Measurements from ENCODE around the gene PLCL2.

The PLCL2 gene

GRCh38 chr3:17045705-17046104, 160.9 kb downstream of the PLCL2 start:
- Histone ChIP-seq H3K4me3 (ENCODE audit: low read length) (no peak overlapping the region), H3K27me3 (ENCODE audit: control insufficient read depth, insufficient read depth, low read length) (no peaks in the 10 kb centered on the region), H3K9ac (ENCODE audit: low read length) (no peak overlapping the region), H3K9me3 (ENCODE audit: control insufficient read depth, low read depth, low read length) (no peaks in the 10 kb centered on the region), H3K36me3 (ENCODE audit: control insufficient read depth, low read depth, low read length) (no peaks in the 10 kb centered on the region), H3K4me1 (ENCODE audit: control insufficient read depth, low read depth, low read length) (peaks cover 24% of the 10 kb centered on the region), H3K27ac (ENCODE audit: low read length) (no peak overlapping the region)

- Histone ChIP-seq H3K9me3 (ENCODE audit: control insufficient read depth, low read depth, low read length) (no peaks in the 10 kb centered on the region), H3K27me3 (ENCODE audit: control insufficient read depth, insufficient read depth, low read length) (no peaks in the 10 kb centered on the region), H3K36me3 (ENCODE audit: control insufficient read depth, low read depth, low read length) (no peaks in the 10 kb centered on the region), H3K4me1 (ENCODE audit: control insufficient read depth, low read depth, low read length) (peaks cover 24% of the 10 kb centered on the region), H3K9ac (ENCODE audit: low read length) (no peak overlapping the region), H3K4me3 (ENCODE audit: low read length) (no peak overlapping the region), H3K27ac (ENCODE audit: low read length) (no peak overlapping the region)
Measured at GRCh38 chr3:17046623-17047022, 161.9 kb downstream of the PLCL2 start.

- no peak overlapping the region for H3K27ac ChIP-seq (ENCODE audit: low read length)
- no peak overlapping the region for H3K9ac ChIP-seq (ENCODE audit: low read length)
Measured at GRCh38 chr3:17047162-17047561, 162.4 kb downstream of the PLCL2 start.

GRCh38 chr3:17047894-17048293, 163.1 kb downstream of the PLCL2 start:
- Histone ChIP-seq H3K36me3 (ENCODE audit: control insufficient read depth, low read depth, low read length) (no peaks in the 10 kb centered on the region), H3K4me3 (ENCODE audit: low read length) (no peak overlapping the region), H3K27ac (ENCODE audit: low read length) (no peak overlapping the region), H3K4me1 (ENCODE audit: control insufficient read depth, low read depth, low read length) (peaks cover 24% of the 10 kb centered on the region), H3K9ac (ENCODE audit: low read length) (no peak overlapping the region), H3K9me3 (ENCODE audit: control insufficient read depth, low read depth, low read length) (no peaks in the 10 kb centered on the region), H3K27me3 (ENCODE audit: control insufficient read depth, insufficient read depth, low read length) (no peaks in the 10 kb centered on the region)

More at GRCh38 chr3:17047162-17047561, 162.4 kb downstream of the PLCL2 start:
- peaks cover 24% of the 10 kb centered on the region for H3K4me1 ChIP-seq (ENCODE audit: control insufficient read depth, low read depth, low read length)
- no peaks in the 10 kb centered on the region for H3K27me3 ChIP-seq (ENCODE audit: control insufficient read depth, insufficient read depth, low read length)
- no peaks in the 10 kb centered on the region for H3K36me3 ChIP-seq (ENCODE audit: control insufficient read depth, low read depth, low read length)
- H3K4me3 ChIP-seq (ENCODE audit: low read length): no peak overlapping the region
- no peaks in the 10 kb centered on the region for H3K9me3 ChIP-seq (ENCODE audit: control insufficient read depth, low read depth, low read length)

GRCh38 chr3:17050071-17050470, 165.3 kb downstream of the PLCL2 start:
- H3K27me3 ChIP-seq (ENCODE audit: control insufficient read depth, insufficient read depth, low read length): no peaks in the 10 kb centered on the region
- no peak overlapping the region for H3K9ac ChIP-seq (ENCODE audit: low read length)
- H3K4me1 ChIP-seq (ENCODE audit: control insufficient read depth, low read depth, low read length): peaks cover 24% of the 10 kb centered on the region
- H3K4me3 ChIP-seq (ENCODE audit: low read length): no peak overlapping the region
- H3K36me3 ChIP-seq (ENCODE audit: control insufficient read depth, low read depth, low read length): no peaks in the 10 kb centered on the region
- no peak overlapping the region for H3K27ac ChIP-seq (ENCODE audit: low read length)
- no peaks in the 10 kb centered on the region for H3K9me3 ChIP-seq (ENCODE audit: control insufficient read depth, low read depth, low read length)

- no peak overlapping the region for H3K9ac ChIP-seq (ENCODE audit: low read length)
Measured at GRCh38 chr3:17050506-17050905, 165.8 kb downstream of the PLCL2 start.

GRCh38 chr3:17052363-17052762, 167.6 kb downstream of the PLCL2 start:
- Histone ChIP-seq H3K4me1 (ENCODE audit: control insufficient read depth, low read depth, low read length) (peaks cover 6% of the 10 kb centered on the region), H3K9me3 (ENCODE audit: control insufficient read depth, low read depth, low read length) (no peaks in the 10 kb centered on the region), H3K27me3 (ENCODE audit: control insufficient read depth, insufficient read depth, low read length) (no peaks in the 10 kb centered on the region), H3K27ac (ENCODE audit: low read length) (no peak overlapping the region), H3K4me3 (ENCODE audit: low read length) (no peak overlapping the region), H3K9ac (ENCODE audit: low read length) (no peak overlapping the region), H3K36me3 (ENCODE audit: control insufficient read depth, low read depth, low read length) (no peaks in the 10 kb centered on the region)

More at GRCh38 chr3:17050506-17050905, 165.8 kb downstream of the PLCL2 start:
- H3K27me3 ChIP-seq (ENCODE audit: control insufficient read depth, insufficient read depth, low read length): no peaks in the 10 kb centered on the region
- H3K36me3 ChIP-seq (ENCODE audit: control insufficient read depth, low read depth, low read length): no peaks in the 10 kb centered on the region
- H3K4me3 ChIP-seq (ENCODE audit: low read length): no peak overlapping the region
- H3K4me1 ChIP-seq (ENCODE audit: control insufficient read depth, low read depth, low read length): peaks cover 24% of the 10 kb centered on the region
- no peak overlapping the region for H3K27ac ChIP-seq (ENCODE audit: low read length)
- no peaks in the 10 kb centered on the region for H3K9me3 ChIP-seq (ENCODE audit: control insufficient read depth, low read depth, low read length)

- H3K4me3 ChIP-seq (ENCODE audit: low read length): no peak overlapping the region
- H3K9me3 ChIP-seq (ENCODE audit: control insufficient read depth, low read depth, low read length): no peaks in the 10 kb centered on the region
- H3K4me1 ChIP-seq (ENCODE audit: control insufficient read depth, low read depth, low read length): no peaks in the 10 kb centered on the region
- H3K36me3 ChIP-seq (ENCODE audit: control insufficient read depth, low read depth, low read length): no peaks in the 10 kb centered on the region
- H3K27me3 ChIP-seq (ENCODE audit: control insufficient read depth, insufficient read depth, low read length): no peaks in the 10 kb centered on the region
- H3K9ac ChIP-seq (ENCODE audit: low read length): no peak overlapping the region
- no peak overlapping the region for H3K27ac ChIP-seq (ENCODE audit: low read length)
Measured at GRCh38 chr3:17054301-17054981, 169.7 kb downstream of the PLCL2 start.

- Histone ChIP-seq H3K9ac (ENCODE audit: low read length) (no peak overlapping the region), H3K36me3 (ENCODE audit: control insufficient read depth, low read depth, low read length) (no peaks in the 10 kb centered on the region), H3K27me3 (ENCODE audit: control insufficient read depth, insufficient read depth, low read length) (no peaks in the 10 kb centered on the region), H3K27ac (ENCODE audit: low read length) (no peak overlapping the region), H3K4me1 (ENCODE audit: control insufficient read depth, low read depth, low read length) (no peaks in the 10 kb centered on the region), H3K9me3 (ENCODE audit: control insufficient read depth, low read depth, low read length) (no peaks in the 10 kb centered on the region), H3K4me3 (ENCODE audit: low read length) (no peak overlapping the region)
Measured at GRCh38 chr3:17054982-17055343, 170.2 kb downstream of the PLCL2 start.

GRCh38 chr3:17055374-17056276, 170.9 kb downstream of the PLCL2 start:
- H3K9ac ChIP-seq (ENCODE audit: low read length): no peak overlapping the region
- H3K4me1 ChIP-seq (ENCODE audit: control insufficient read depth, low read depth, low read length): no peaks in the 10 kb centered on the region
- H3K4me3 ChIP-seq (ENCODE audit: low read length): no peak overlapping the region
- H3K27me3 ChIP-seq (ENCODE audit: control insufficient read depth, insufficient read depth, low read length): no peaks in the 10 kb centered on the region
- H3K9me3 ChIP-seq (ENCODE audit: control insufficient read depth, low read depth, low read length): no peaks in the 10 kb centered on the region
- no peak overlapping the region for H3K27ac ChIP-seq (ENCODE audit: low read length)
- H3K36me3 ChIP-seq (ENCODE audit: control insufficient read depth, low read depth, low read length): no peaks in the 10 kb centered on the region

- H3K9me3 ChIP-seq (ENCODE audit: control insufficient read depth, low read depth, low read length): no peaks in the 10 kb centered on the region
- no peak overlapping the region for H3K27ac ChIP-seq (ENCODE audit: low read length)
- H3K27me3 ChIP-seq (ENCODE audit: control insufficient read depth, insufficient read depth, low read length): no peaks in the 10 kb centered on the region
- no peak overlapping the region for H3K4me3 ChIP-seq (ENCODE audit: low read length)
- no peaks in the 10 kb centered on the region for H3K36me3 ChIP-seq (ENCODE audit: control insufficient read depth, low read depth, low read length)
- H3K4me1 ChIP-seq (ENCODE audit: control insufficient read depth, low read depth, low read length): no peaks in the 10 kb centered on the region
- H3K9ac ChIP-seq (ENCODE audit: low read length): no peak overlapping the region
Measured at GRCh38 chr3:17057321-17057720, 172.6 kb downstream of the PLCL2 start.

All from iPS-18a (cell line).